CD4-positive, CD25-positive, alpha-beta regulatory T cell (primary cell): Measurements from ENCODE around the gene DMGDH. TPM values are rescaled to one million over a fixed set of nuclear protein-coding genes. Genes with fewer than 3 reads are reported as not detected.

Source experiments
- ATAC-seq, 2 donors: fragments of 150-1000 bp; cut with Tn5 transposase; one replicate each; pipeline ENCODE4 v1.10.0; 2021; ENCODE audit warnings: low read depth in 2 of 2, moderate number of reproducible peaks in 2 of 2, moderate library complexity in 1 of 2
- DNase-seq, 3 donors: peaks; one replicate each; pipeline versions ENCODE4 v3.0.0 to v3.0.0-alpha.2; 2012 to 2022; ENCODE audit warnings: mixed read lengths in 1 of 3
- H3K27ac ChIP-seq: one replicate; pipeline ENCODE4 v1.7.0; 2013; ENCODE audit warnings: mild to moderate bottlenecking, low read length; ENCODE audit not compliant: insufficient read depth, poor library complexity, severe bottlenecking
- H3K27me3 ChIP-seq: one replicate; pipeline ENCODE4 v1.7.0; 2013; ENCODE audit warnings: low read length; ENCODE audit not compliant: control insufficient read depth, insufficient read depth
- H3K36me3 ChIP-seq: one replicate; pipeline ENCODE4 v1.7.0; 2013; ENCODE audit warnings: mild to moderate bottlenecking, low read length, moderate library complexity; ENCODE audit not compliant: control insufficient read depth, insufficient read depth
- H3K4me1 ChIP-seq: 2 replicates; pipeline ENCODE4 v1.7.0; 2013; ENCODE audit warnings: mild to moderate bottlenecking, low read length; ENCODE audit not compliant: insufficient read depth, control insufficient read depth, poor library complexity, severe bottlenecking
- H3K4me3 ChIP-seq: one replicate; pipeline ENCODE4 v1.7.0; 2013; ENCODE audit warnings: low read depth, mild to moderate bottlenecking, low read length, moderate library complexity
- H3K9me3 ChIP-seq, 2 experiments: 1 replicate in 1 of 2; 2 replicates in 1 of 2; pipeline ENCODE4 v1.7.0; 2013; ENCODE audit warnings: low read length in 2 of 2, mild to moderate bottlenecking in 1 of 2, moderate library complexity in 1 of 2; ENCODE audit not compliant: control insufficient read depth in 2 of 2
- H3K27ac Mint-ChIP-seq, 3 donors: one replicate each; pipeline ENCODE4 v1.8.0; 2020 to 2022; ENCODE audit warnings: mild to moderate bottlenecking in 3 of 3, mixed read lengths in 3 of 3, moderate library complexity in 2 of 3
- H3K27me3 Mint-ChIP-seq: one replicate; pipeline ENCODE4 v1.8.0; 2022; ENCODE audit warnings: mild to moderate bottlenecking, mixed read lengths
- H3K36me3 Mint-ChIP-seq: one replicate; pipeline ENCODE4 v1.8.0; 2020; ENCODE audit warnings: mixed read lengths
- H3K4me1 Mint-ChIP-seq, 4 donors: one replicate each; pipeline ENCODE4 v1.8.0; 2020 to 2022; ENCODE audit warnings: mixed read lengths in 4 of 4, mild to moderate bottlenecking in 1 of 4
- H3K4me3 Mint-ChIP-seq, 4 donors: one replicate each; pipeline ENCODE4 v1.8.0; 2020 to 2022; ENCODE audit warnings: mild to moderate bottlenecking in 4 of 4, mixed read lengths in 4 of 4, moderate library complexity in 3 of 4
- H3K9me3 Mint-ChIP-seq, 7 donors: one replicate each; pipeline ENCODE4 v1.8.0; 2020 to 2022; ENCODE audit warnings: mixed read lengths in 7 of 7, mild to moderate bottlenecking in 3 of 7, moderate library complexity in 2 of 7
- polyA plus RNA-seq, 4 donors: library from polyadenylated mRNA; unstranded; fragments of 300-500 nt; fragmentation: Illumina TruSeq; gene quantifications; one replicate each; pipeline ENCODE4 v1.2.3, GENCODE V29; 2021
- total RNA-seq: library from RNA; stranded (reverse); gene quantifications from one replicate; pipeline ENCODE4 v1.2.3, GENCODE V29; 2022

DMGDH gene
- total and polyA plus RNA-seq, 5 donors from 2014 or later, result 0.33 to 1.8 (median 0.80) TPM

DNA sequence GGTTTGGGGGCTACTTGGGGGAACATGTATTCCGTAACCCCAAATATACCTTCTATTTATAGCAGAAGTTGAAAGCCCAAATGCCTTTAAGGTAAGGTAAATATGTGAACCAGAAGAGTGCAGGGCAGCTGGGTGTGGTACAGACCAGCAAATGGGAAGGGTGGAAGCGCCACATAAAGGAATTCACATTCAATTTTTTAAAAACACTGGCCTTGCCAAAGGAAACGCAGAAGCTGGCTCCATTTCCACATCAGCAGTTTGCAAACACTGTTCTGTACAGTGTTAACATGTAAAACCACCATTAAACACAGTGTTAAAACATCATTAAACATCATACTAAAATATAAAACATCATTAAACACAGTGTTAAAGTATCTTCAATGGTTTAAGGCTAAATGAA is 38.6 kb upstream of the DMGDH start:
- Histone ChIP-seq H3K4me3 (no peak overlapping the region), H3K4me1 (no peaks in the 10 kb centered on the region), H3K27ac (no peak overlapping the region), H3K27me3 (peaks cover 30% of the 10 kb centered on the region), H3K36me3 (no peaks in the 10 kb centered on the region), H3K9me3 (no peaks in the 10 kb centered on the region)
- no peak for ATAC-seq
- H3K4me1 Mint-ChIP-seq, result peaks cover 0 to 5% (median 2%) of the 10 kb centered on the region in 4 donors
- peaks cover 0 to 2% (median 0%) of the 10 kb centered on the region in 7 donors for H3K9me3 Mint-ChIP-seq
- no peaks in the 10 kb centered on the region for H3K36me3 Mint-ChIP-seq
- H3K4me3 Mint-ChIP-seq, result no peak overlapping the region
- H3K27me3 Mint-ChIP-seq, result peaks cover 77% of the 10 kb centered on the region
- no peak for DNase-seq
- H3K27ac Mint-ChIP-seq, result no peak overlapping the region

DNA sequence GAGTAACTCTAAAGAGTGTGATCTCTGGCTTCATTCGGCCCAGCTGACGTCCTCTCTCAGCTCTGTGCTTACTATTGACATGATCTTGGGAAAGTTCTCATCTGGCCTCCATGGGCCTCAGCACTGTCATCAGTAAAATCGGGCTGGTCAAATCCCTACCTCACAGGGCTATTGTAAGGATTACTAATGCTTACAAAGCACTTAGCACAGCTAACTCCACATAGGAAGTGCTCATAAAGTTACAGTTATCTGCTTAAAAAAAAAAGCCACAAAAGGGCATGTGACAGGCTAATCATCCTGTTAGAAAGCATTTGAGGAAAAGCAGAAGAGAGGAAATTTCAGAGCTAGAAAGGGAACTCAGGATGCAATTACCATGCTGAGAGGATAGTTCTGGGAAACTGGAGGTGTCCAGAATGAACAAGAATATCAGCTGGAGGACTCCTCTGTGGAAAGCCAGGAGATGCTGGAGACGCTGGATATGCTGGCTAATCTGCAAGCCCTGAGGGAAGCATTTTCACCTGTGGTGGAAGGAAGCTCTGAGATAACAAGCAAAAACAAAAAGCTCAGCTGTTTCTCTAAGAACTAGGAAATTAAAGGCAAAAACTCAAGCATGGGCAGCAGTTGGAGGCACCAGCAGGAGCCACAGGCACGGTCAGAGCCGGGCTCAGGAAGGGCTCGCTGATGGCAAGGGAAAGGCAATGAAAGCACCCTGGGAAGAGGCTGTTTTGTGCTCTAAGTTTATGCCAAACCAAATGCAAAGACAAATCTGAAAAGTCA is 37.7 kb upstream of the DMGDH start:
- H3K27me3 Mint-ChIP-seq, result peaks cover 73% of the 10 kb centered on the region
- Histone ChIP-seq H3K27ac (no peak overlapping the region), H3K27me3 (peaks cover 24% of the 10 kb centered on the region), H3K9me3 (no peaks in the 10 kb centered on the region), H3K4me3 (no peak overlapping the region), H3K36me3 (no peaks in the 10 kb centered on the region), H3K4me1 (no peaks in the 10 kb centered on the region)
- peaks cover 0 to 5% (median 2%) of the 10 kb centered on the region in 4 donors for H3K4me1 Mint-ChIP-seq
- no peak for ATAC-seq
- H3K36me3 Mint-ChIP-seq, result no peaks in the 10 kb centered on the region
- peak overlapping the region in 1 of 3 donors; percentile 9 for H3K27ac Mint-ChIP-seq
- no peak for DNase-seq
- no peak overlapping the region for H3K4me3 Mint-ChIP-seq
- H3K9me3 Mint-ChIP-seq, result peaks cover 0 to 2% (median 0%) of the 10 kb centered on the region in 7 donors

DNA sequence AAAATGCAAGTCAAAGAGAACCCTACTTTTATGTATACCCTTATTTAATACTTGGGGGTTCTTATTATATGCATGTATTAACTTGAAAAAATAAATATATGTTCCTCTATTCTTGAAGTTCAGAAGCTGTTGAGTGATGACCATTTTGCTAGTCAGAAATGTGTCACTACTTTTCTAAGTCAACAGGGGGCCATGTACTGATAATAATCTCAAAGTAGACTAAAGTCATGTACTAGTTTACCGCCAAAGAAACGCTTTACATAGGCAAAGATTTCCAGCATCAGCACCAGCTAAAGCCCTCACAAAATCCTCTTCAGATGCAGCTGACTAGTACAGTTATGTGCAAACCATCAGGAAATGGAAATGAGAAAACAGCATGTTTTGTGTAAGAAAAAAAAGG is 36.4 kb upstream of the DMGDH start:
- no peak overlapping the region for H3K4me3 Mint-ChIP-seq
- peaks cover 66% of the 10 kb centered on the region for H3K27me3 Mint-ChIP-seq
- Histone ChIP-seq H3K27me3 (peaks cover 19% of the 10 kb centered on the region), H3K36me3 (no peaks in the 10 kb centered on the region), H3K9me3 (no peaks in the 10 kb centered on the region), H3K27ac (no peak overlapping the region), H3K4me3 (no peak overlapping the region), H3K4me1 (no peaks in the 10 kb centered on the region)
- DNase-seq (no peak), ATAC-seq (no peak)
- H3K27ac Mint-ChIP-seq, result no peak overlapping the region
- H3K9me3 Mint-ChIP-seq, result peaks cover 0 to 5% (median 0%) of the 10 kb centered on the region in 7 donors
- H3K36me3 Mint-ChIP-seq, result no peaks in the 10 kb centered on the region
- peaks cover 0 to 5% (median 2%) of the 10 kb centered on the region in 4 donors for H3K4me1 Mint-ChIP-seq

DNA sequence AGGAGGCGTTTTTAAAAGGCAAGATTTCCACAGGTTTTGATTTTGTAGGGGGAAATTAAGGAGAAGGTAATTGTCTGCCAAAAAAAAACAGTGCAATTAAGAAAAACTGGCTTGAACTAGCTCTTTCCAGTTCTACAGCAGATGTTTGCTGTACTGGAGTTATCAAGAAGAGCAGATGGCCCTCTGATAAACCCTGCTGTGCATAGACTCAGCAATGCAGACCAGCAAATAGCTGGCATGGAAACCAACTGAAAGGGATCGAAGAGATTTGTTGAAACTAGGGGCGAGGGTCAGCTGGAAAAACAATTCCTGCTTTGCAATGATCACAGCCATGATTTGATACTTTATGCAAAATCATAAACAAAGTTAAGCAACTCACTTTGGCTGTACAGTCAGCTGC is 24.3 kb upstream of the DMGDH start:
- H3K9me3 Mint-ChIP-seq, result peaks cover 0 to 3% (median 0%) of the 10 kb centered on the region in 7 donors
- no peaks in the 10 kb centered on the region for H3K4me1 Mint-ChIP-seq
- no peaks in the 10 kb centered on the region for H3K4me1 ChIP-seq
- H3K27ac ChIP-seq, result no peak overlapping the region
- H3K36me3 ChIP-seq, result no peaks in the 10 kb centered on the region
- no peaks in the 10 kb centered on the region for H3K9me3 ChIP-seq
- no peak overlapping the region for H3K4me3 Mint-ChIP-seq
- H3K27me3 Mint-ChIP-seq, result peaks cover 9% of the 10 kb centered on the region
- ATAC-seq, result no peak
- DNase-seq, result no peak
- H3K36me3 Mint-ChIP-seq, result no peaks in the 10 kb centered on the region
- H3K27ac Mint-ChIP-seq, result no peak overlapping the region
- no peak overlapping the region for H3K4me3 ChIP-seq
- no peaks in the 10 kb centered on the region for H3K27me3 ChIP-seq

DNA sequence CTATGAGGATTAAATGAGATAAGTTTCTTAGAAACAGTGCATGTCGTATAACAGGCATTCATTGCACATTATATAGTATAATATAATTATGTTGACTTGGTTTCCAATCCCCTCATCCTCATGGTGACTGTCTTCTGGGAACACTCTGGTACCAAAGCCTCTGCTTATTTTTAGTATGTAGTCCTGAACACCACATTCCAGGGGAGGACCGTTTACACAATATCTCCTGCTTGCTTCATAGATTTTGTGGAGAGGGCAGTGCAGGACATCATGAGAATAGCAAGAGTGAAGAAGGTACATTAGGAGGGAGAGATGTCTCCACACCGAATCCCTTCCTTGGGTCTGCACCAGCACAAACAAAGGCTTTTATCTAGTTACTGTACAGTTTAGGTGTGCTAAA is 21.6 kb upstream of the DMGDH start:
- Histone ChIP-seq H3K27ac (no peak overlapping the region), H3K4me1 (no peaks in the 10 kb centered on the region), H3K36me3 (no peaks in the 10 kb centered on the region), H3K4me3 (no peak overlapping the region), H3K27me3 (no peaks in the 10 kb centered on the region), H3K9me3 (no peaks in the 10 kb centered on the region)
- ATAC-seq, result no peak
- DNase-seq, result no peak
- Mint-ChIP-seq H3K9me3 (peaks cover 0 to 3% (median 0%) of the 10 kb centered on the region in 7 donors), H3K36me3 (no peaks in the 10 kb centered on the region), H3K4me3 (no peak overlapping the region), H3K27me3 (peaks cover 11% of the 10 kb centered on the region), H3K4me1 (no peaks in the 10 kb centered on the region), H3K27ac (no peak overlapping the region)

DNA sequence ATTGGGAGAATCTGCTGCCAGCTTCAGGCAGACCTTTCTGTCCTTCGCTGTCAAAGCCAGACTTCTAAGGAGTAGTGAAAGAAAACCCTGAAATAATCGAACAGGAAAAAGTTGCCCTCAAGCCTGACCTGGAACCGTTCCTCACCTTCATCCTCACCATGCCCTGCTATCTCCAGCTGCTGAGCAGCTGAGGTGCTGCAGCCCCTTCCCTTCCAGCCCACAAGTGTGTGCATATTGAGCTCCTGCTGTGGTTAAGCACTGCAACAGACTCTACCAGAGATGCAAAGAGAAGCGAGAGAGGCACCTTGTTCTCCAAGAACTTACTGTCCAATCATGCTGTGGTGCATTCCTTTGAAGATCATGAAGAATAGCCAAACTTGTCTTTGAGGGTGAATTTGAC is 19.0 kb upstream of the DMGDH start:
- Mint-ChIP-seq H3K27ac (no peak overlapping the region), H3K36me3 (no peaks in the 10 kb centered on the region), H3K27me3 (peaks cover 15% of the 10 kb centered on the region), H3K4me3 (no peak overlapping the region), H3K4me1 (no peaks in the 10 kb centered on the region), H3K9me3 (no peaks in the 10 kb centered on the region)
- Histone ChIP-seq H3K27me3 (no peaks in the 10 kb centered on the region), H3K27ac (no peak overlapping the region), H3K36me3 (no peaks in the 10 kb centered on the region), H3K4me3 (no peak overlapping the region), H3K9me3 (no peaks in the 10 kb centered on the region), H3K4me1 (no peaks in the 10 kb centered on the region)
- DNase-seq (no peak), ATAC-seq (no peak)

DNA sequence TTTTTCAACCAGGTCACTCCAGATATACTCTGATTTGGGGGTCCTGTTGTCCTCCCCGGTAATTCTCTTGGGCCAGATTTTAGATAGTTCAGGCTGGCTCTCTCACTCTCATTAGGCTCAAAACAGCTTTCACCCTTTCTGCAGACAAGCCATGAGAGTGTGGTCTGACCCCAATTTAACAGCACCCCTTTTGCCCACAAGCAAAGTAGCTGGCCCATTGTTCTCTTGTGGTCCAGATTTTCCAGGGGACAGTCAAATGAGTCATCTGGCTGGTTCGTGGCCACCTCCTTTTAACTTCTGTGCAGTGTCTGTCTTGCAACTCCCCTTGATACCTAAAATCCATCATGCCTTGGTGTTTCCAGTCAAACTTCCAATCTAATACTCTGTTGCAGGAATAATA is 16.6 kb upstream of the DMGDH start:
- Mint-ChIP-seq H3K27me3 (peaks cover 21% of the 10 kb centered on the region), H3K27ac (no peak overlapping the region), H3K4me1 (no peaks in the 10 kb centered on the region), H3K9me3 (no peaks in the 10 kb centered on the region), H3K4me3 (no peak overlapping the region), H3K36me3 (no peaks in the 10 kb centered on the region)
- DNase-seq, result no peak
- H3K27me3 ChIP-seq, result no peaks in the 10 kb centered on the region
- H3K4me1 ChIP-seq, result no peaks in the 10 kb centered on the region
- no peak overlapping the region for H3K27ac ChIP-seq
- no peak overlapping the region for H3K4me3 ChIP-seq
- ATAC-seq, result no peak
- no peaks in the 10 kb centered on the region for H3K9me3 ChIP-seq
- no peaks in the 10 kb centered on the region for H3K36me3 ChIP-seq

DNA sequence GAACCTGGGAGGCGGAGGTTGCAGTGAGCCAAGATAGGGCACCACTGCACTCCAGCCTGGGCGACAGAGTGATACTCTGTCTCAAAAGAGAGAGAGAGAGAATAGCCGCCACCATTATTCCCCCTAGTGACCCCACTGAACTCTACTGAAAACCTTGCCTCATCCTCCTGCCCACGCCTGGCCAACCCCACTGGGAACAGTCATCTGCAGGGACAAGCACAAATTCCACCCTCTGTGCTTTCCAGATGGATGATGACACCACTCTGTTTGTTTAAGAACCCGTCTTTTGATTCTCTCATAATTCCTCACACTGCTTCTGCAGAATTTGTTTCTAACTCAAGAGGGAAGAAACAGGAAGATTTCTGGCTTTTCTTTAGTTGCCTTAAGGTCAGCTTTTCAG is 12.3 kb upstream of the DMGDH start:
- H3K27me3 Mint-ChIP-seq, result peaks cover 26% of the 10 kb centered on the region
- H3K27ac Mint-ChIP-seq, result no peak overlapping the region
- no peak overlapping the region for H3K27ac ChIP-seq
- DNase-seq (no peak), ATAC-seq (no peak)
- H3K9me3 Mint-ChIP-seq, result peaks cover 0 to 1% (median 0%) of the 10 kb centered on the region in 7 donors
- H3K4me3 Mint-ChIP-seq, result no peak overlapping the region
- H3K4me1 Mint-ChIP-seq, result peaks cover 0 to 6% (median 0%) of the 10 kb centered on the region in 4 donors
- no peaks in the 10 kb centered on the region for H3K9me3 ChIP-seq
- no peaks in the 10 kb centered on the region for H3K36me3 ChIP-seq
- no peak overlapping the region for H3K4me3 ChIP-seq
- H3K4me1 ChIP-seq, result no peaks in the 10 kb centered on the region
- H3K36me3 Mint-ChIP-seq, result no peaks in the 10 kb centered on the region
- H3K27me3 ChIP-seq, result no peaks in the 10 kb centered on the region
